RWPE1 (cell line): ENCODE measurements around the gene AEBP1.

ENCODE experiments used
- CTCF ChIA-PET: fragments of 350-600 bp; sonication (Branson Sonifier 250); formaldehyde crosslinking; extraction: SDS; loops from one replicate; lab custom pipeline; 2021; lab: Yijun Ruan, JAX
- POLR2A ChIA-PET: fragments of 400-600 bp; formaldehyde crosslinking; extraction: SDS; loops from one replicate; lab custom pipeline; 2020; ENCODE audit warnings: antibody characterized with exemption; ENCODE audit not compliant: low non-redundant PET; lab: Yijun Ruan, JAX
- DNase-seq: peaks from one replicate; pipeline ENCODE4 v3.0.0; 2012; ENCODE audit warnings: low spot score
- H3K27ac ChIP-seq: fragments of 450-650 bp; 2 replicates; pipeline ENCODE4 v1.5.1; 2017
- TF ChIP-seq, protein P1 (sequence below): fragments of 450-650 bp; conservative IDR thresholded peaks from 2 replicates; pipeline ENCODE4 v1.5.1; 2017; ENCODE audit warnings: low read depth, mild to moderate bottlenecking

The AEBP1 gene

DNA sequence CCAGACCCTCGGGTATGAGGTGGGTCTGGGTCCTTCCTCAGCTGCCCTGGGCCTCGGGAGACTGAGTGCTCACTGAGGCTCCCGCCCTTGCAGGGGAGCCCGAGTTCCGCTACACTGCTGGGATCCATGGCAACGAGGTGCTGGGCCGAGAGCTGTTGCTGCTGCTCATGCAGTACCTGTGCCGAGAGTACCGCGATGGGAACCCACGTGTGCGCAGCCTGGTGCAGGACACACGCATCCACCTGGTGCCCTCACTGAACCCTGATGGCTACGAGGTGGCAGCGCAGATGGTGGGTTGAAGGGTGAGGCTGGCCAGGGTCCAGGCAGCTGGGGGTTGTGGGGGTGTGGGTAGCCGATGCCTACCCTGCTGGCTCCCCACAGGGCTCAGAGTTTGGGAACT lies 7.6 kb downstream of the AEBP1 start:
- POLR2A ChIA-PET: no interaction called here
- no peak for DNase-seq
- CTCF ChIA-PET: interaction anchor here (0.6 to 1.3 kb wide), 3 partner anchors 129 to 507 kb away, joined by 3 to 7 read pairs (median 6); no protein-coding TSS in a partner anchor
- TF ChIP-seq, protein P1, sequence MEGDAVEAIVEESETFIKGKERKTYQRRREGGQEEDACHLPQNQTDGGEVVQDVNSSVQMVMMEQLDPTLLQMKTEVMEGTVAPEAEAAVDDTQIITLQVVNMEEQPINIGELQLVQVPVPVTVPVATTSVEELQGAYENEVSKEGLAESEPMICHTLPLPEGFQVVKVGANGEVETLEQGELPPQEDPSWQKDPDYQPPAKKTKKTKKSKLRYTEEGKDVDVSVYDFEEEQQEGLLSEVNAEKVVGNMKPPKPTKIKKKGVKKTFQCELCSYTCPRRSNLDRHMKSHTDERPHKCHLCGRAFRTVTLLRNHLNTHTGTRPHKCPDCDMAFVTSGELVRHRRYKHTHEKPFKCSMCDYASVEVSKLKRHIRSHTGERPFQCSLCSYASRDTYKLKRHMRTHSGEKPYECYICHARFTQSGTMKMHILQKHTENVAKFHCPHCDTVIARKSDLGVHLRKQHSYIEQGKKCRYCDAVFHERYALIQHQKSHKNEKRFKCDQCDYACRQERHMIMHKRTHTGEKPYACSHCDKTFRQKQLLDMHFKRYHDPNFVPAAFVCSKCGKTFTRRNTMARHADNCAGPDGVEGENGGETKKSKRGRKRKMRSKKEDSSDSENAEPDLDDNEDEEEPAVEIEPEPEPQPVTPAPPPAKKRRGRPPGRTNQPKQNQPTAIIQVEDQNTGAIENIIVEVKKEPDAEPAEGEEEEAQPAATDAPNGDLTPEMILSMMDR: no peak
- H3K27ac ChIP-seq: 0 out of 2 replicates have a peak overlapping the region, but pooled peaks have one; percentile 1

DNA sequence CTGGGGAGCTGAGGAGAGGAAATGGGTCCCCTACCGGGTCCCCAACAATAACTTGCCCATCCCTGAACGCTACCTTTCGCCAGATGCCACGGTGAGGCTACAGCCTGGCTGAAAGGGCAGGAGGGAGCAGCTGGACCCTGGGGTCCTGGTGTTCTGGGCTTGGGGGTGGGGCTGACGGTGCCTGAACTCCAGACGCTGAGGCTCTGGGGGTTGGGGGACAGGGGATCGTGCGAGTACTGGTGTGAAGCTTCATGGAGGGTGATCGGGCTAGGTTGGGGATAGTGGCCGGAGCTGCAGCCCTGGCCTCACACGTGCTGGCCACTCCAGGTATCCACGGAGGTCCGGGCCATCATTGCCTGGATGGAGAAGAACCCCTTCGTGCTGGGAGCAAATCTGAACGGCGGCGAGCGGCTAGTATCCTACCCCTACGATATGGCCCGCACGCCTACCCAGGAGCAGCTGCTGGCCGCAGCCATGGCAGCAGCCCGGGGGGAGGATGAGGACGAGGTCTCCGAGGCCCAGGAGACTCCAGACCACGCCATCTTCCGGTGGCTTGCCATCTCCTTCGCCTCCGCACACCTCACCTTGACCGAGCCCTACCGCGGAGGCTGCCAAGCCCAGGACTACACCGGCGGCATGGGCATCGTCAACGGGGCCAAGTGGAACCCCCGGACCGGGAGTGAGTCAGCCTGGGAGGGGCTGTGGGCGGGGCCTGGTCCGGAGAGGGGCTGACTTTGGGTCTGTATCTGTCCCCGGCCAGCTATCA lies 8.3 kb downstream of the AEBP1 start:
- CTCF ChIA-PET: interaction anchor here (1.2 to 1.3 kb wide), 2 partner anchors 129 to 448 kb away, joined by 3 to 7 read pairs; no protein-coding TSS in a partner anchor
- TF ChIP-seq, protein P1: no peak
- no peak for DNase-seq
- H3K27ac ChIP-seq: 0 out of 2 replicates have a peak overlapping the region, but pooled peaks have one; percentile 3
- POLR2A ChIA-PET: no interaction called here

DNA sequence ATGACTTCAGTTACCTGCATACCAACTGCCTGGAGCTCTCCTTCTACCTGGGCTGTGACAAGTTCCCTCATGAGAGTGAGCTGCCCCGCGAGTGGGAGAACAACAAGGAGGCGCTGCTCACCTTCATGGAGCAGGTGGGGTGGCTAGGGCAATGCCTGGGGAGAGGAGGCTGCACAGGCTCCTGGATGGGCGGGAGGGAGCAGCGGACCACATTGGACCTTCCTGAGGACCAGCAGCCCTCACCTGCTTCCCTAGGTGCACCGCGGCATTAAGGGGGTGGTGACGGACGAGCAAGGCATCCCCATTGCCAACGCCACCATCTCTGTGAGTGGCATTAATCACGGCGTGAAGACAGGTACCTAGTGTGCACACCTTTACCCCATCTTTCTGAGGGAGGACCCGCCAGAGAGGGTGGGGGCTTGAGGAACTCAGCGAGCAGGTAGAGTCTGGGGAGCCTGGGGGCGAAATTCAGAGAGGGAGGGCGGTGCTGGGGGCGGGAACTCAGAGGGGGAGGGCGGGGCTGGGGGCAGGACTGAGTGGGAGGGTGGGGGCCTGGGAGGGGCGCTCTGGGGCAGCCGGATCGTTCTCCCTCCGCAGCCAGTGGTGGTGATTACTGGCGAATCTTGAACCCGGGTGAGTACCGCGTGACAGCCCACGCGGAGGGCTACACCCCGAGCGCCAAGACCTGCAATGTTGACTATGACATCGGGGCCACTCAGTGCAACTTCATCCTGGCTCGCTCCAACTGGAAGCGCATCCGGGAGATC lies 9.0 kb downstream of the AEBP1 start:
- H3K27ac ChIP-seq: peak overlapping the region; percentile 57; the same call in 1 of the 2 replicates
- no peak for DNase-seq
- ChIA-PET CTCF (interaction anchor here (1.2 kb wide), 1 partner anchor 128 kb away, joined by 3 read pairs; no protein-coding TSS in a partner anchor), POLR2A (no interaction called here)
- TF ChIP-seq, protein P1: no peak

DNA sequence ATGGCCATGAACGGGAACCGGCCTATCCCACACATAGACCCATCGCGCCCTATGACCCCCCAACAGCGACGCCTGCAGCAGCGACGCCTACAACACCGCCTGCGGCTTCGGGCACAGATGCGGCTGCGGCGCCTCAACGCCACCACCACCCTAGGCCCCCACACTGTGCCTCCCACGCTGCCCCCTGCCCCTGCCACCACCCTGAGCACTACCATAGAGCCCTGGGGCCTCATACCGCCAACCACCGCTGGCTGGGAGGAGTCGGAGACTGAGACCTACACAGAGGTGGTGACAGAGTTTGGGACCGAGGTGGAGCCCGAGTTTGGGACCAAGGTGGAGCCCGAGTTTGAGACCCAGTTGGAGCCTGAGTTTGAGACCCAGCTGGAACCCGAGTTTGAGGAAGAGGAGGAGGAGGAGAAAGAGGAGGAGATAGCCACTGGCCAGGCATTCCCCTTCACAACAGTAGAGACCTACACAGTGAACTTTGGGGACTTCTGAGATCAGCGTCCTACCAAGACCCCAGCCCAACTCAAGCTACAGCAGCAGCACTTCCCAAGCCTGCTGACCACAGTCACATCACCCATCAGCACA lies 9.7 kb downstream of the AEBP1 start:
- TF ChIP-seq, protein P1: no peak
- DNase-seq: no peak
- ChIA-PET CTCF (no interaction called here), POLR2A (no interaction called here)
- H3K27ac ChIP-seq: peak overlapping the region; percentile 57

DNA sequence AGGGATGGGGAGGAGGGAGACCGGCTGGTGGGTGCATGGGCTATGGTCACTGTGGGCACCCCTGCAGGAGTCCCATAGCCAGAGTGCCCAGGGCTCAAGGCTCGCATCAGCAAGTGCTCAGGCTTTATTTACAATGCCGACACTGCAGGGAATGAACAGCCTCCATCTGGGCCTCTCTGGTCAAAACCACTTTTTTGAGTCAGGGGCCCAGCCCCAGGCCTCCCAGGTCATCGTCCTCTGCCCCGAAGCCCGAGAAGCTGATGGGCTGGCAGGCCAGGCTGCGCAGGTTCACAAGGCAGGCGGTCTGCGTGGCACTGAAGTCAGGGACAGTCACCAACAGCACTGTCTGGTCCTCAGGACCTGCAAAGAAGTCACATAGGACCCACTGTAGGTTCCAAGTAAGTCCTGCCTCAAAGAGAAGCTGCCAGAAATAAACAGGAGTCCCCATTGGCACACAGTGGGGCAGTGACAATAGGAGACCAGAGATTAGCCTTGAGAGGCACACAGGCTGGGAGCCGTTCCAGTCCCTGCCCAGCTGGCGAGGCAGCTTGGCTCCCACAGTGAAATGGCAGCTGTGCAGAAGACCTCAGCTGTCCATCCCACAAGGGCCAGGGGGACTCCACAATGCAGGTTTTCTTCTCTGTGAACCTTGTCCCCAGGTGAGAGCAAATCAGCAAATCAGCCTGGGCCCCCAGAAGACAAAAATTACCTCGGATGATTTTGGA lies 10.6 kb downstream of the AEBP1 start:
- CTCF ChIA-PET: no interaction called here
- H3K27ac ChIP-seq: peak overlapping the region; percentile 57
- POLR2A ChIA-PET: no interaction called here
- no peak for DNase-seq
- TF ChIP-seq, protein P1: no peak
